Activated CD4-positive, alpha-beta memory T cell treated with anti-CD3 and anti-CD28 coated beads for 36 hours (primary cell): ENCODE measurements around the gene CCL1. TPM values are rescaled to one million over a fixed set of nuclear protein-coding genes. Genes with fewer than 3 reads are reported as not detected.

Experiments
- CTCF ChIA-PET: fragments of 350-600 bp; sonication (Branson Sonifier 250); formaldehyde crosslinking; loops from one replicate; lab custom pipeline; 2021; ENCODE audit warnings: antibody characterized with exemption, inconsistent platforms; lab: Charles Lee
- POLR2A ChIA-PET: fragments of 350-600 bp; sonication (Branson Sonifier 250); formaldehyde crosslinking; loops from one replicate; lab custom pipeline; 2021; ENCODE audit warnings: antibody characterized with exemption; lab: Charles Lee
- DNase-seq: peaks from one replicate; pipeline ENCODE4 v3.0.0-alpha.2; 2020
- H3K27ac Mint-ChIP-seq: one replicate; pipeline ENCODE4 v1.8.0; 2021; ENCODE audit warnings: mixed read lengths
- H3K27me3 Mint-ChIP-seq: one replicate; pipeline ENCODE4 v1.8.0; 2021; ENCODE audit warnings: mixed read lengths
- H3K36me3 Mint-ChIP-seq: one replicate; pipeline ENCODE4 v1.8.0; 2021; ENCODE audit warnings: mixed read lengths
- H3K4me1 Mint-ChIP-seq: one replicate; pipeline ENCODE4 v1.8.0; 2021; ENCODE audit warnings: low read depth, mixed read lengths
- H3K4me3 Mint-ChIP-seq: one replicate; pipeline ENCODE4 v1.8.0; 2021; ENCODE audit warnings: mild to moderate bottlenecking, mixed read lengths
- H3K9me3 Mint-ChIP-seq: one replicate; pipeline ENCODE4 v1.8.0; 2021; ENCODE audit warnings: mixed read lengths
- intact Hi-C: fragments of 100-400 bp; cut with micrococcal nuclease; formaldehyde crosslinking; loops from one replicate; pipeline ENCODE4 v1.15.1; 2023
- total RNA-seq, 2 experiments: library from RNA; stranded (reverse); gene quantifications; one replicate each; pipeline ENCODE4 v1.2.3, GENCODE V29; 2021

CCL1 gene
- total RNA-seq, 2 experiments from 2014 or later = 0.44 to 0.67 TPM

GRCh38 chr17:34393401-34393800, 30.4 kb upstream of the CCL1 start:
- Mint-ChIP-seq H3K27me3 (peaks cover 21% of the 10 kb centered on the region), H3K27ac (no peak overlapping the region), H3K4me1 (peaks cover 5% of the 10 kb centered on the region), H3K4me3 (no peak overlapping the region), H3K9me3 (no peaks in the 10 kb centered on the region), H3K36me3 (no peaks in the 10 kb centered on the region)
- POLR2A ChIA-PET = no interaction called here
- intact Hi-C loops = no loop called here
- DNase-seq = no peak
- CTCF ChIA-PET = interaction anchor here (1.2 to 1.6 kb wide), 2 partner anchors 32 to 193 kb away, joined by 3 to 5 read pairs; no protein-coding TSS in a partner anchor

- intact Hi-C loops = no loop called here
- Mint-ChIP-seq H3K9me3 (no peaks in the 10 kb centered on the region), H3K4me3 (no peak overlapping the region), H3K36me3 (no peaks in the 10 kb centered on the region), H3K27ac (no peak overlapping the region), H3K4me1 (peaks cover 5% of the 10 kb centered on the region), H3K27me3 (peaks cover 18% of the 10 kb centered on the region)
- DNase-seq = no peak
- ChIA-PET CTCF (interaction anchor here (0.6 kb wide), 1 partner anchor 399 kb away, joined by 3 read pairs; no protein-coding TSS in a partner anchor), POLR2A (no interaction called here)
These were observed 28.2 kb upstream of the CCL1 start for GRCh38 chr17:34391241-34391640.

- no peak overlapping the region for H3K4me3 Mint-ChIP-seq
- H3K36me3 Mint-ChIP-seq = no peaks in the 10 kb centered on the region
- ChIA-PET CTCF (no interaction called here), POLR2A (no interaction called here)
- H3K27ac Mint-ChIP-seq = no peak overlapping the region
- no peak for DNase-seq
- H3K27me3 Mint-ChIP-seq = peaks cover 21% of the 10 kb centered on the region
- H3K4me1 Mint-ChIP-seq = peaks cover 5% of the 10 kb centered on the region
- no peaks in the 10 kb centered on the region for H3K9me3 Mint-ChIP-seq
- intact Hi-C loops = no loop called here
These were observed 27.6 kb upstream of the CCL1 start for GRCh38 chr17:34390649-34391048.

GRCh38 chr17:34389126-34389750, 26.2 kb upstream of the CCL1 start:
- H3K9me3 Mint-ChIP-seq = no peaks in the 10 kb centered on the region
- H3K4me3 Mint-ChIP-seq = no peak overlapping the region
- peaks cover 26% of the 10 kb centered on the region for H3K27me3 Mint-ChIP-seq
- H3K4me1 Mint-ChIP-seq = peaks cover 5% of the 10 kb centered on the region
- H3K36me3 Mint-ChIP-seq = no peaks in the 10 kb centered on the region
- peak; percentile 18 for DNase-seq
- ChIA-PET CTCF (interaction anchor here (1.1 to 2.7 kb wide), 3 partner anchors 18 to 188 kb away, joined by 3 to 13 read pairs (median 3); partner anchors contain the start of gene CCL1), POLR2A (no interaction called here)
- intact Hi-C loops = no loop called here
- H3K27ac Mint-ChIP-seq = no peak overlapping the region

- peaks cover 27% of the 10 kb centered on the region for H3K27me3 Mint-ChIP-seq
- DNase-seq = no peak
- H3K4me3 Mint-ChIP-seq = no peak overlapping the region
- CTCF ChIA-PET = interaction anchor here (1.2 to 2.7 kb wide), 2 partner anchors 26 to 33 kb away, joined by 10 to 13 read pairs; partner anchors contain the start of gene CCL1
- peaks cover 15% of the 10 kb centered on the region for H3K4me1 Mint-ChIP-seq
- POLR2A ChIA-PET = no interaction called here
- intact Hi-C loops = no loop called here
- no peaks in the 10 kb centered on the region for H3K36me3 Mint-ChIP-seq
- H3K9me3 Mint-ChIP-seq = no peaks in the 10 kb centered on the region
- H3K27ac Mint-ChIP-seq = no peak overlapping the region
These were observed 24.5 kb upstream of the CCL1 start for GRCh38 chr17:34387566-34387965.

GRCh38 chr17:34386697-34387550, 23.9 kb upstream of the CCL1 start:
- H3K4me1 Mint-ChIP-seq = peaks cover 19% of the 10 kb centered on the region
- intact Hi-C loops = no loop called here
- no peaks in the 10 kb centered on the region for H3K36me3 Mint-ChIP-seq
- no peak overlapping the region for H3K27ac Mint-ChIP-seq
- POLR2A ChIA-PET = no interaction called here
- DNase-seq = no peak
- peaks cover 29% of the 10 kb centered on the region for H3K27me3 Mint-ChIP-seq
- H3K4me3 Mint-ChIP-seq = no peak overlapping the region
- CTCF ChIA-PET = interaction anchor here (1.2 kb wide), 1 partner anchor 34 kb away, joined by 10 read pairs; no protein-coding TSS in a partner anchor
- no peaks in the 10 kb centered on the region for H3K9me3 Mint-ChIP-seq

GRCh38 chr17:34386343-34386696, 23.3 kb upstream of the CCL1 start:
- POLR2A ChIA-PET = no interaction called here
- no peak overlapping the region for H3K27ac Mint-ChIP-seq
- intact Hi-C loops = no loop called here
- no peak for DNase-seq
- peaks cover 30% of the 10 kb centered on the region for H3K27me3 Mint-ChIP-seq
- H3K9me3 Mint-ChIP-seq = no peaks in the 10 kb centered on the region
- CTCF ChIA-PET = no interaction called here
- peaks cover 19% of the 10 kb centered on the region for H3K4me1 Mint-ChIP-seq
- H3K36me3 Mint-ChIP-seq = no peaks in the 10 kb centered on the region
- H3K4me3 Mint-ChIP-seq = no peak overlapping the region

GRCh38 chr17:34384822-34385605, 22.0 kb upstream of the CCL1 start:
- CTCF ChIA-PET = interaction anchor here (0.6 to 2.4 kb wide), 3 partner anchors 12 to 214 kb away, joined by 3 to 8 read pairs (median 6); no protein-coding TSS in a partner anchor
- POLR2A ChIA-PET = no interaction called here
- H3K4me3 Mint-ChIP-seq = no peak overlapping the region
- intact Hi-C loops = no loop called here
- DNase-seq = no peak
- H3K27ac Mint-ChIP-seq = no peak overlapping the region
- no peaks in the 10 kb centered on the region for H3K9me3 Mint-ChIP-seq
- peaks cover 30% of the 10 kb centered on the region for H3K4me1 Mint-ChIP-seq
- H3K27me3 Mint-ChIP-seq = peaks cover 39% of the 10 kb centered on the region
- no peaks in the 10 kb centered on the region for H3K36me3 Mint-ChIP-seq

GRCh38 chr17:34384271-34384670, 21.2 kb upstream of the CCL1 start:
- peaks cover 42% of the 10 kb centered on the region for H3K27me3 Mint-ChIP-seq
- peaks cover 34% of the 10 kb centered on the region for H3K4me1 Mint-ChIP-seq
- POLR2A ChIA-PET = no interaction called here
- H3K9me3 Mint-ChIP-seq = no peaks in the 10 kb centered on the region
- CTCF ChIA-PET = interaction anchor here (1.9 to 2.4 kb wide), 2 partner anchors 12 to 22 kb away, joined by 6 to 8 read pairs; no protein-coding TSS in a partner anchor
- H3K4me3 Mint-ChIP-seq = no peak overlapping the region
- H3K36me3 Mint-ChIP-seq = no peaks in the 10 kb centered on the region
- intact Hi-C loops = no loop called here
- DNase-seq = no peak
- no peak overlapping the region for H3K27ac Mint-ChIP-seq

- intact Hi-C loops = no loop called here
- peaks cover 40% of the 10 kb centered on the region for H3K27me3 Mint-ChIP-seq
- peaks cover 43% of the 10 kb centered on the region for H3K4me1 Mint-ChIP-seq
- H3K27ac Mint-ChIP-seq = no peak overlapping the region
- ChIA-PET CTCF (interaction anchor here (2.1 to 2.4 kb wide), 2 partner anchors 11 to 22 kb away, joined by 6 to 17 read pairs; no protein-coding TSS in a partner anchor), POLR2A (no interaction called here)
- no peaks in the 10 kb centered on the region for H3K9me3 Mint-ChIP-seq
- H3K36me3 Mint-ChIP-seq = no peaks in the 10 kb centered on the region
- H3K4me3 Mint-ChIP-seq = no peak overlapping the region
- DNase-seq = no peak
These were observed 20.2 kb upstream of the CCL1 start for GRCh38 chr17:34383216-34383615.

GRCh38 chr17:34382621-34383124, 19.6 kb upstream of the CCL1 start:
- no peaks in the 10 kb centered on the region for H3K36me3 Mint-ChIP-seq
- no peak overlapping the region for H3K27ac Mint-ChIP-seq
- POLR2A ChIA-PET = no interaction called here
- H3K27me3 Mint-ChIP-seq = peaks cover 39% of the 10 kb centered on the region
- H3K4me1 Mint-ChIP-seq = peaks cover 45% of the 10 kb centered on the region
- DNase-seq = peak; percentile 77
- intact Hi-C loops = loop anchor here (1.0 kb wide), 1 partner anchor 181 kb away; no protein-coding TSS in a partner anchor
- no peaks in the 10 kb centered on the region for H3K9me3 Mint-ChIP-seq
- CTCF ChIA-PET = interaction anchor here (1.7 to 2.4 kb wide), 3 partner anchors 10 to 181 kb away, joined by 6 to 17 read pairs (median 11); no protein-coding TSS in a partner anchor
- H3K4me3 Mint-ChIP-seq = no peak overlapping the region
